Smooth muscle cell (in vitro differentiated cells): Measurements from ENCODE around the gene TMC5. TPM values are rescaled to one million over a fixed set of nuclear protein-coding genes. Genes with fewer than 3 reads are reported as not detected.

Experiments used
- DNase-seq: peaks from one replicate; lab custom pipeline; 2025; ENCODE audit not compliant: unreplicated experiment; lab: John Stamatoyannopoulos, UW
- H2AFZ ChIP-seq: fragments of 200-600 bp; sonication (generic); 2 replicates; pipeline ENCODE4 v1.6.0; 2016; ENCODE audit warnings: antibody characterized with exemption, low read depth, mild to moderate bottlenecking
- H3F3A ChIP-seq: fragments of 200-600 bp; sonication (generic); 2 replicates; pipeline ENCODE4 v1.6.0; 2017; ENCODE audit warnings: antibody characterized with exemption, low read depth
- H3K27ac ChIP-seq: fragments of 200-600 bp; sonication (generic); 2 replicates; pipeline ENCODE4 v1.5.1; 2016; ENCODE audit warnings: low read depth, mild to moderate bottlenecking
- H3K27me3 ChIP-seq: fragments of 200-600 bp; sonication (generic); 2 replicates; pipeline ENCODE4 v1.6.1; 2016; ENCODE audit warnings: low read depth, mild to moderate bottlenecking
- H3K36me3 ChIP-seq: fragments of 200-600 bp; sonication (generic); 2 replicates; pipeline ENCODE4 v1.5.1; 2016; ENCODE audit warnings: low read depth
- H3K4me1 ChIP-seq: fragments of 200-600 bp; sonication (generic); 2 replicates; pipeline ENCODE4 v1.5.1; 2016; ENCODE audit warnings: low read depth
- H3K4me2 ChIP-seq: fragments of 200-600 bp; sonication (generic); 2 replicates; pipeline ENCODE4 v1.6.0; 2016; ENCODE audit warnings: mild to moderate bottlenecking
- H3K4me3 ChIP-seq: fragments of 200-600 bp; sonication (generic); 2 replicates; pipeline ENCODE4 v1.5.1; 2016; ENCODE audit warnings: mild to moderate bottlenecking
- H3K79me2 ChIP-seq: fragments of 200-600 bp; sonication (generic); 2 replicates; pipeline ENCODE4 v1.6.0; 2016; ENCODE audit warnings: low read depth, mild to moderate bottlenecking
- H3K9ac ChIP-seq: fragments of 200-600 bp; sonication (generic); 2 replicates; pipeline ENCODE4 v1.6.0; 2016; ENCODE audit warnings: low read depth
- H3K9me3 ChIP-seq: fragments of 200-600 bp; sonication (generic); replicated peaks from 2 replicates; pipeline ENCODE4 v1.5.1; 2016; ENCODE audit warnings: low read depth
- H4K20me1 ChIP-seq: fragments of 200-600 bp; sonication (generic); 2 replicates; pipeline ENCODE4 v1.6.0; 2016; ENCODE audit warnings: low read depth
- WGBS: methylation state at CpG from one replicate; pipeline ENCODE4 v1.1.7; 2016; ENCODE audit warnings: low lambda C conversion rate; 5-methylcytosine and 5-hydroxymethylcytosine counted together
- polyA plus RNA-seq: library from polyadenylated mRNA; unstranded; fragments of >200 nt; fragmentation: Nextera tagmentation; extraction: Ambion mirVana; gene quantifications from 2 replicates; pipeline ENCODE4 v1.2.1, GENCODE V29; 2016
- total RNA-seq: library from RNA; depleted of rRNA; stranded (reverse); fragments of >200 nt; gene quantifications from 2 replicates; pipeline ENCODE4 v1.2.3, GENCODE V29; 2014
- TF ChIP-seq, protein P1 (sequence below): fragments of 200-600 bp; sonication (generic); IDR thresholded peaks from 2 replicates; pipeline ENCODE4 v1.5.1; 2017; ENCODE audit warnings: borderline replicate concordance, mild to moderate bottlenecking, antibody characterized with exemption; ENCODE audit not compliant: insufficient read depth, poor library complexity, severe bottlenecking

TMC5 gene
- total and polyA plus RNA-seq, 2 experiments from 2014 or later = 0.18 TPM; not detected in 1

DNA sequence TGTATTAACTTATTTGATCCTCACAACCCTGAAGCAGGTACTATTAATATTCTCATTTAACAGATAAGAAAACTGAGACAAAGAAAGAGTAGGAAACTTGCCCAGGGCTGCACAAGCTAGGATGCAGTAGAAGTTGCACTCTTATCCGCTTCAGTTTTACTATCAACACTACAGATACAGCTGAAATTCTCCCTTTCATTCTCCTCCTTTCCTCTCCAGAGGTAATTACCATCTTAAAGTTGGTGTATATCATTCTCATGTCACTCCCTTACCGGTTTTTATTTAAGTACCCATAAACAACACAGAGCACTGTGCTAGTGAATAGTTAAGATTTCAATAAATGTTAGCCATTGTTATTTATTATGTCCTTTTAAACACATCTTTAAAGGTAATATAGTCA, 100.7 kb downstream of the TMC5 start:
- H3K27me3 ChIP-seq = no peaks in the 10 kb centered on the region
- WGBS = 75% methylated on average over 2 of the region's 2 CpGs
- no peak overlapping the region for H3K9ac ChIP-seq
- peaks cover 11% of the 10 kb centered on the region for H3K4me1 ChIP-seq
- no peak for DNase-seq
- H3K79me2 ChIP-seq = peaks cover 11% of the 10 kb centered on the region
- H3K4me3 ChIP-seq = no peak overlapping the region
- peaks cover 19% of the 10 kb centered on the region for H4K20me1 ChIP-seq
- no peak overlapping the region for H2AFZ ChIP-seq
- peaks cover 6% of the 10 kb centered on the region for H3F3A ChIP-seq
- H3K36me3 ChIP-seq = peaks cover 10% of the 10 kb centered on the region
- TF ChIP-seq, protein P1, sequence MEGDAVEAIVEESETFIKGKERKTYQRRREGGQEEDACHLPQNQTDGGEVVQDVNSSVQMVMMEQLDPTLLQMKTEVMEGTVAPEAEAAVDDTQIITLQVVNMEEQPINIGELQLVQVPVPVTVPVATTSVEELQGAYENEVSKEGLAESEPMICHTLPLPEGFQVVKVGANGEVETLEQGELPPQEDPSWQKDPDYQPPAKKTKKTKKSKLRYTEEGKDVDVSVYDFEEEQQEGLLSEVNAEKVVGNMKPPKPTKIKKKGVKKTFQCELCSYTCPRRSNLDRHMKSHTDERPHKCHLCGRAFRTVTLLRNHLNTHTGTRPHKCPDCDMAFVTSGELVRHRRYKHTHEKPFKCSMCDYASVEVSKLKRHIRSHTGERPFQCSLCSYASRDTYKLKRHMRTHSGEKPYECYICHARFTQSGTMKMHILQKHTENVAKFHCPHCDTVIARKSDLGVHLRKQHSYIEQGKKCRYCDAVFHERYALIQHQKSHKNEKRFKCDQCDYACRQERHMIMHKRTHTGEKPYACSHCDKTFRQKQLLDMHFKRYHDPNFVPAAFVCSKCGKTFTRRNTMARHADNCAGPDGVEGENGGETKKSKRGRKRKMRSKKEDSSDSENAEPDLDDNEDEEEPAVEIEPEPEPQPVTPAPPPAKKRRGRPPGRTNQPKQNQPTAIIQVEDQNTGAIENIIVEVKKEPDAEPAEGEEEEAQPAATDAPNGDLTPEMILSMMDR = no peak
- H3K27ac ChIP-seq = no peak overlapping the region
- no peak overlapping the region for H3K4me2 ChIP-seq
- H3K9me3 ChIP-seq = no peaks in the 10 kb centered on the region

DNA sequence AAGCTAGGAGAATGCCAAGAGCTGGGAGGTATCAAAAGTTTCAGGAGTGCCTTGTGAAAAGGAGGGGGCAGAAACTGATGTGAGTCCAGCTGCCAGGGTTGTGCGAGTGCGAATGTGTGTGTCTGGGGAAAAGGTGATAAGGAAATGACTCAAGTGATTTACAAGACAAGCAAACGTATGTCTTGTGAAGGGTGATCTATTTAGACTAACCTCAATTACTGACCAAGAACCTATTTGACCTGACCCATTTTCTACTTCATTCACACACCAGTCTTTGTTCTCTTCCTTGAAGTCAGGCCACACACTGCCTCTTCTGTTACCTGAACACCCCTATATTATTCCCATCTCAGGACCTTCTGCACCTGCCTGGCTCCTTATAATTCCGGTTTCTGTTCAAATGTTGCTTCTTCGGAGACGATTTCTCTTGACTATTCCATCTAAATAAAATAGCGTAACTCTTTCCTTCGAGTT, 103.2 kb downstream of the TMC5 start:
- peaks cover 14% of the 10 kb centered on the region for H4K20me1 ChIP-seq
- no peak for DNase-seq
- H3K27me3 ChIP-seq = no peaks in the 10 kb centered on the region
- peaks cover 11% of the 10 kb centered on the region for H3K4me1 ChIP-seq
- peak overlapping the region; percentile 54 for H2AFZ ChIP-seq
- peak overlapping the region; percentile 86 for H3K4me3 ChIP-seq
- H3K9ac ChIP-seq = peak overlapping the region; percentile 74
- no peaks in the 10 kb centered on the region for H3K9me3 ChIP-seq
- H3K36me3 ChIP-seq = peaks cover 5% of the 10 kb centered on the region
- H3K79me2 ChIP-seq = peaks cover 16% of the 10 kb centered on the region
- WGBS = 18% methylated on average over 8 of the region's 8 CpGs
- peak overlapping the region; percentile 85 for H3K4me2 ChIP-seq
- TF ChIP-seq, protein P1 = no peak
- H3F3A ChIP-seq = peaks cover 12% of the 10 kb centered on the region
- H3K27ac ChIP-seq = peak overlapping the region; percentile 77

DNA sequence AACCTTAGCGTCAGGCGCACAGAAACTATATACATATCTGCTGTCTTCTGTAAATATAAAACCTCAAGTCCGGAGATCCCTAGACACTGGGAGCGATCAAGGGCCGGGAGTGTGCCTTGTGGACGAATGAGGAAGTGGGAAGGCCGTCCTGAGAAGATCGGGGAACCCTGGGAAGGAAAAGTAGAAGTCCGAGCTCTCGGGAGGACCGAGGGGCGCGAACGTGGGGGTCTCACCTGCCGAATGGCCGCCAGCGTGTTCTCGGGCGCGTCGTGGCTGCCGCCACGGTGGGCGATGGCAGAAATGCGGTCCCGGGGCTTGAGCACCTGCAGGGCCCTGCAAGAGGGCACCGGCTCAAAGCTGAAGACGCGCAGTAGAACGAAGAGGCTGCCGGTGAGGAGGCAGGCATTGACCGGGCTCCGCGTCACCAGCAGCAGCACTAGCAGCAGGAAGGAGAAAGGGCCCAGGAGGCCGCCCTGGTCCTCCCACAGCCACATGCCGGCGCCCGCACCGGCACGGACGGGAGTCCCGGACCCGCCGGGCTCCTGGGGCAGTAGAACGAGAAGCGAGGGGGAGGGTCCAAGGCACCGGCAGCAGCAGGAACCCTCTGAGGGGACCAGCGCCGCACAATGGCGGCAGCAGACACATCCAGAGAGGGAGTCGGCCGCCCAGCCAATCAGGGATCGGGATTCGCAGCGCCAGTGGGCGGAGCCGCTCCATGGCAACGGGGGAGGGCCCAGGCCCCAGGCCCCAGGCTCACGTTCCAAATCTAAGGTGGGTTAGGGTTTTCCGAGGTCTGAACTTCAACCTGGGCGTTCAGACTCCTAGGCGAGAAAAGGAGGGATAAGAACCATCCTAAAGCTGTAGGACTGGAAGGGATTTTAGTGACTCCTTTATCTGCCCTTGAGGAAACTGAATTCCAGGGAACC, 104.1 kb downstream of the TMC5 start, which contains the start of gene GDE1:
TSS of gene GDE1 (minus strand) at position 628 of the 926 bp plus-strand sequence. CDS start at position 494, 134 bp downstream.
- peak; percentile 80 for DNase-seq
- H3K79me2 ChIP-seq = peaks cover 20% of the 10 kb centered on the region

More for the DNA sequence above, 104.1 kb downstream of the TMC5 start, which contains the start of gene GDE1:
- peak within 1 kb of the TSS; percentile 86 for H3K4me3 ChIP-seq
- H3K9me3 ChIP-seq = no peaks in the 10 kb centered on the region
- peak within 1 kb of the TSS; percentile 54 for H2AFZ ChIP-seq
- H3K27ac ChIP-seq = peak within 1 kb of the TSS; percentile 77
- H3K27me3 ChIP-seq = no peaks in the 10 kb centered on the region
- under 1% methylated on average over 60 of the region's 62 CpGs for WGBS
- H3F3A ChIP-seq = peaks cover 12% of the 10 kb centered on the region
- H3K4me1 ChIP-seq = peaks cover 11% of the 10 kb centered on the region
- TF ChIP-seq, protein P1 = peak; percentile 3
- H4K20me1 ChIP-seq = peaks cover 14% of the 10 kb centered on the region
- H3K4me2 ChIP-seq = peak within 1 kb of the TSS; percentile 85
- H3K36me3 ChIP-seq = peaks cover 2% of the 10 kb centered on the region
- H3K9ac ChIP-seq = peak within 1 kb of the TSS; percentile 74
